MM.1S (cell line): ENCODE data around the gene KIF5C.

Experiments
- DNase-seq: peaks from one replicate; pipeline ENCODE4 v3.0.0-alpha.2; 2015
- H2AFZ ChIP-seq: fragments of 300-600 bp; sonication (generic); 2 replicates; pipeline ENCODE4 v1.6.0; 2016; ENCODE audit warnings: antibody characterized with exemption, low read length
- H3F3A ChIP-seq: fragments of 300-600 bp; sonication (generic); 2 replicates; pipeline ENCODE4 v1.6.1; 2016; ENCODE audit warnings: mild to moderate bottlenecking, antibody characterized with exemption, low read length, moderate library complexity, mixed read lengths; ENCODE audit not compliant: insufficient read depth
- H3K27ac ChIP-seq: fragments of 300-600 bp; sonication (generic); 2 replicates; pipeline ENCODE4 v1.5.1; 2016; ENCODE audit warnings: mild to moderate bottlenecking, low read length
- H3K27me3 ChIP-seq: fragments of 300-600 bp; sonication (generic); replicated peaks from 2 replicates; pipeline ENCODE4 v1.6.0; 2016; ENCODE audit warnings: low read length; ENCODE audit not compliant: insufficient read depth
- H3K36me3 ChIP-seq: fragments of 300-600 bp; sonication (generic); replicated peaks from 2 replicates; pipeline ENCODE4 v1.6.1; 2016; ENCODE audit warnings: mild to moderate bottlenecking, low read length, mixed read lengths; ENCODE audit not compliant: insufficient read depth
- H3K4me1 ChIP-seq: fragments of 300-600 bp; sonication (generic); 2 replicates; pipeline ENCODE4 v1.6.1; 2016; ENCODE audit warnings: low read length, mixed read lengths
- H3K4me2 ChIP-seq: fragments of 300-600 bp; sonication (generic); 2 replicates; pipeline ENCODE4 v1.6.0; 2016; ENCODE audit warnings: low read depth, low read length
- H3K4me3 ChIP-seq: fragments of 300-600 bp; sonication (generic); 2 replicates; pipeline ENCODE4 v1.5.1; 2016; ENCODE audit warnings: low read length, mixed read lengths
- H3K79me2 ChIP-seq: fragments of 300-600 bp; sonication (generic); 2 replicates; pipeline ENCODE4 v1.6.1; 2016; ENCODE audit warnings: mixed run types, low read length, mixed read lengths
- H3K9ac ChIP-seq: fragments of 300-600 bp; sonication (generic); 2 replicates; pipeline ENCODE4 v1.6.1; 2016; ENCODE audit warnings: low read length, mixed read lengths
- H3K9me2 ChIP-seq: fragments of 300-600 bp; sonication (generic); replicated peaks from 2 replicates; pipeline ENCODE4 v1.6.1; 2016; ENCODE audit warnings: mild to moderate bottlenecking, low read length, mixed read lengths; ENCODE audit not compliant: insufficient read depth
- H3K9me3 ChIP-seq: fragments of 300-600 bp; sonication (generic); replicated peaks from 2 replicates; pipeline ENCODE4 v1.6.1; 2016; ENCODE audit warnings: mild to moderate bottlenecking, low read length, mixed read lengths; ENCODE audit not compliant: insufficient read depth
- H4K20me1 ChIP-seq: fragments of 300-600 bp; sonication (generic); 2 replicates; pipeline ENCODE4 v1.6.1; 2016; ENCODE audit warnings: mild to moderate bottlenecking, low read length, moderate library complexity, mixed read lengths; ENCODE audit not compliant: insufficient read depth
- EZH2 ChIP-seq: fragments of 300-600 bp; sonication (generic); optimal IDR thresholded peaks from 2 replicates; pipeline ENCODE3; 2017; ENCODE audit warnings: low read depth, mild to moderate bottlenecking, antibody characterized with exemption, low read length, mixed read lengths
- EZH2phosphoT487 ChIP-seq: fragments of 300-600 bp; sonication (generic); IDR thresholded peaks from 2 replicates; pipeline ENCODE4 v1.6.1; 2018; ENCODE audit warnings: antibody characterized with exemption, low read length
- TF ChIP-seq, protein P1 (sequence below): fragments of 300-600 bp; sonication (generic); IDR thresholded peaks from 2 replicates; pipeline ENCODE4 v1.5.1; 2016; ENCODE audit warnings: antibody characterized with exemption, low read length, mixed read lengths

The KIF5C gene

DNA sequence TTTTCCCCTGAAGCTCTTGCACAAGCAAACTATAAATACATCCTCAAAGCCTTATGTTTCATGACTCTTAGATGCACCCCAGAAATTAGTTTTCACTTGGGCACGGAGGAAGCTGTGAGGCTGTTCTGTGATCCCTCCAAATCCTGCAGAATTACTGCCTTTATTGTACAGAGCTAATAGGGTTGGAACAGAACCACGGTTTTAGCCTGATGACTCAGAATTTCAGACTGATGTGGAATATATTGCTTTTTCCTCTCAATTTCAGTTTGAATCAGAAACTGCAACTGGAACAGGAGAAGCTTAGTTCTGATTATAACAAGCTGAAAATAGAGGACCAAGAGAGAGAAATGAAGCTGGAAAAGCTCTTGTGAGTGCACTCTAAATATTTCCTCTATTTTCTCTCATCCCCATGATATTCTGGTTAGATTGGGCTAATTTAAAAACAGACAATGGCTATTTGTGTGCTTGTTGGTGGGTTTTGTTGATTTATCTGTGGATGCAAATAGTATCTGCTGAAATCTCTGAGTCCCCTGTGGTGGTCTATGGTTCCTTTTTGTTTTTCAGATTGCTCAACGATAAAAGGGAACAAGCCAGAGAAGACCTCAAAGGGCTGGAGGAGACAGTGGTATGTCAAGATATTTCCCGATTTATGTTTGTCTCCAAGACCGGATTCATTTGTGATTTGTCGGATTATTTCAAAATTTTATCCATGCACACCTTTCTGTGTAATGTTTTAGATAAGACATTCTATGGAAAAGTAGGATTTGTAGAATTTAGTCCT, 125.3 kb downstream of the KIF5C start:
- no peaks in the 10 kb centered on the region for H3K27me3 ChIP-seq
- DNase-seq: no peak
- H3K36me3 ChIP-seq: no peaks in the 10 kb centered on the region
- no peak overlapping the region for H3K27ac ChIP-seq
- no peaks in the 10 kb centered on the region for H3K9me2 ChIP-seq
- H4K20me1 ChIP-seq: no peaks in the 10 kb centered on the region
- H3K4me3 ChIP-seq: no peak overlapping the region
- no peaks in the 10 kb centered on the region for H3F3A ChIP-seq
- H3K79me2 ChIP-seq: no peaks in the 10 kb centered on the region
- H3K9ac ChIP-seq: no peak overlapping the region
- no peak overlapping the region for H2AFZ ChIP-seq
- TF ChIP-seq EZH2 (no peak), EZH2phosphoT487 (no peak)
- TF ChIP-seq, protein P1, sequence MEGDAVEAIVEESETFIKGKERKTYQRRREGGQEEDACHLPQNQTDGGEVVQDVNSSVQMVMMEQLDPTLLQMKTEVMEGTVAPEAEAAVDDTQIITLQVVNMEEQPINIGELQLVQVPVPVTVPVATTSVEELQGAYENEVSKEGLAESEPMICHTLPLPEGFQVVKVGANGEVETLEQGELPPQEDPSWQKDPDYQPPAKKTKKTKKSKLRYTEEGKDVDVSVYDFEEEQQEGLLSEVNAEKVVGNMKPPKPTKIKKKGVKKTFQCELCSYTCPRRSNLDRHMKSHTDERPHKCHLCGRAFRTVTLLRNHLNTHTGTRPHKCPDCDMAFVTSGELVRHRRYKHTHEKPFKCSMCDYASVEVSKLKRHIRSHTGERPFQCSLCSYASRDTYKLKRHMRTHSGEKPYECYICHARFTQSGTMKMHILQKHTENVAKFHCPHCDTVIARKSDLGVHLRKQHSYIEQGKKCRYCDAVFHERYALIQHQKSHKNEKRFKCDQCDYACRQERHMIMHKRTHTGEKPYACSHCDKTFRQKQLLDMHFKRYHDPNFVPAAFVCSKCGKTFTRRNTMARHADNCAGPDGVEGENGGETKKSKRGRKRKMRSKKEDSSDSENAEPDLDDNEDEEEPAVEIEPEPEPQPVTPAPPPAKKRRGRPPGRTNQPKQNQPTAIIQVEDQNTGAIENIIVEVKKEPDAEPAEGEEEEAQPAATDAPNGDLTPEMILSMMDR: no peak
- H3K4me1 ChIP-seq: no peaks in the 10 kb centered on the region
- H3K4me2 ChIP-seq: no peak overlapping the region
- H3K9me3 ChIP-seq: no peaks in the 10 kb centered on the region

DNA sequence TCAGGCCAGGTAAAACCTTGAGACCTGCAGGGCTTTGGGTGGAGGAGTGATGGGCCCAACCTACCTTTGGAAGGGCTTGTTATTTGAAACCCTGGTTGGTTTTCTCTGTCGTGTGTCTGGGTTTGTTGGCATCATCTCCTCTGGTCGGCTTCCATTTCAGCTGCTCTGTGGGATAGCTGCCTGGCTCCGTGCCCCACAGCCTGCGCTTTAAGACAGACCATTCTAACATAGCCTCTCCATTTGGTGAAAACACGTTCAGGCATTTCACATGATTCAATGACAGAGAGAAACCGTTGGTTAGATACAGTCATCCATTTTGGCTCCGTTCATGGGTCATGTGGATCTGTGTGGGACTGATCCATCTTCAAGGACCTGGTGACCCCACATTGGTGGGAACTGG, 126.5 kb downstream of the KIF5C start:
- no peaks in the 10 kb centered on the region for H3K4me1 ChIP-seq
- H3K36me3 ChIP-seq: no peaks in the 10 kb centered on the region
- H3K79me2 ChIP-seq: no peaks in the 10 kb centered on the region
- DNase-seq: no peak
- no peaks in the 10 kb centered on the region for H3K9me3 ChIP-seq
- H3F3A ChIP-seq: no peaks in the 10 kb centered on the region
- H3K27ac ChIP-seq: no peak overlapping the region
- H3K27me3 ChIP-seq: no peaks in the 10 kb centered on the region
- no peaks in the 10 kb centered on the region for H4K20me1 ChIP-seq
- H3K9me2 ChIP-seq: no peaks in the 10 kb centered on the region
- no peak overlapping the region for H3K4me3 ChIP-seq
- no peak overlapping the region for H3K4me2 ChIP-seq
- H2AFZ ChIP-seq: no peak overlapping the region
- no peak overlapping the region for H3K9ac ChIP-seq
- TF ChIP-seq EZH2phosphoT487: no peak
- TF ChIP-seq, protein P1: no peak
- no peak for TF ChIP-seq EZH2

DNA sequence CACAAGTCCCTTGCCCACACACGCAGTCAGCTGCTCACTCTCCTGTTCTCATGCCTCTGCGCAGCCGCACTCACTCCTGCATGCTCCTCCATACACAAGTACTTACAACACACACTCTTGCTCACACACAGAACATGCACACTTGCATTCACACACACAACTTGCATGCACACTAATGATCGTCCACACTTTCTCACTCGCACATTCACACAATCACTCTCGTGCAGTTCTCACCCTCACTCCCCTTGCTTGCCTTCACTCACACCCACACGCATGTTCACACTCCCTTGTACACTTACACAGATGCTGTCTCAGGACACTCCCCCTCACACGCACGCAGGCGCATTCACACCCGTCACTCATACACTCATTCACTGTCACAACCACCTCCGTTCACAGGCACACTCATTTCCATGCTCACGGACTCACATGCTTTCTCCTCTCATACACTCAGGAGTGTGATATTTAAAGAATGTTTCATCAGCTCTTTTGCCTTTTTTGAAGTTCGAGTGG, 127.4 kb downstream of the KIF5C start:
- Histone ChIP-seq H3K4me1 (no peaks in the 10 kb centered on the region), H3K27ac (no peak overlapping the region), H3K9me2 (no peaks in the 10 kb centered on the region), H3K36me3 (no peaks in the 10 kb centered on the region), H3K4me2 (no peak overlapping the region), H4K20me1 (no peaks in the 10 kb centered on the region), H3K27me3 (no peaks in the 10 kb centered on the region), H3K9me3 (no peaks in the 10 kb centered on the region), H2AFZ (no peak overlapping the region), H3K4me3 (no peak overlapping the region), H3F3A (no peaks in the 10 kb centered on the region), H3K9ac (no peak overlapping the region), H3K79me2 (no peaks in the 10 kb centered on the region)
- no peak for DNase-seq
- TF ChIP-seq EZH2phosphoT487 (no peak), EZH2 (no peak)
- TF ChIP-seq, protein P1: no peak
